Neural cell (in vitro differentiated cells): ENCODE data around the gene GAS7. TPM values are rescaled to one million over a fixed set of nuclear protein-coding genes. Genes with fewer than 3 reads are reported as not detected.

ENCODE experiments used
- H2AFZ ChIP-seq: fragments of 200-600, 300-800 bp; sonication (generic), shearing (Covaris generic); 2 replicates; pipeline ENCODE4 v1.6.0; 2014; ENCODE audit warnings: low read depth, mild to moderate bottlenecking, antibody characterized with exemption, low read length, moderate library complexity
- H3F3A ChIP-seq: fragments of 200-600 bp; shearing (Covaris generic); 2 replicates; pipeline ENCODE4 v1.6.1; 2016; ENCODE audit warnings: mild to moderate bottlenecking, moderate library complexity, mixed read lengths, antibody characterized with exemption, low read length; ENCODE audit not compliant: insufficient read depth, poor library complexity, severe bottlenecking
- H3K27ac ChIP-seq: fragments of 200-600, 300-800 bp; sonication (generic), shearing (Covaris generic); 2 replicates; pipeline ENCODE4 v1.5.1; 2014; ENCODE audit warnings: mild to moderate bottlenecking, low read length, moderate library complexity
- H3K27me3 ChIP-seq: fragments of 300-800, 200-600 bp; sonication (generic), shearing (Covaris generic); 2 replicates; pipeline ENCODE4 v1.6.0; 2014; ENCODE audit warnings: mild to moderate bottlenecking, low read depth, low read length, moderate library complexity; ENCODE audit not compliant: insufficient read depth
- H3K36me3 ChIP-seq: fragments of 300-800, 200-600 bp; sonication (generic), shearing (Covaris generic); 2 replicates; pipeline ENCODE4 v1.5.1; 2014; ENCODE audit warnings: mild to moderate bottlenecking, antibody characterized with exemption, low read length, moderate library complexity; ENCODE audit not compliant: insufficient read depth
- H3K4me2 ChIP-seq: fragments of 300-800, 200-600 bp; sonication (generic), shearing (Covaris generic); 2 replicates; pipeline ENCODE4 v1.6.0; 2014; ENCODE audit warnings: mild to moderate bottlenecking, low read length
- H3K4me3 ChIP-seq: fragments of 300-800, 200-600 bp; sonication (generic), shearing (Covaris generic); 2 replicates; pipeline ENCODE4 v1.5.1; 2014; ENCODE audit warnings: mild to moderate bottlenecking, low read length, moderate library complexity
- H3K79me2 ChIP-seq: fragments of 200-600 bp; shearing (Covaris generic); replicated peaks from 2 replicates; pipeline ENCODE4 v1.6.0; 2014; ENCODE audit warnings: mild to moderate bottlenecking, low read length, moderate library complexity; ENCODE audit not compliant: insufficient read depth
- H3K9ac ChIP-seq: fragments of 300-800, 200-600 bp; sonication (generic), shearing (Covaris generic); 2 replicates; pipeline ENCODE4 v1.6.1; 2016; ENCODE audit warnings: mild to moderate bottlenecking, low read length, mixed read lengths
- H3K9me2 ChIP-seq: fragments of 200-600 bp; shearing (Covaris generic); 2 replicates; pipeline ENCODE4 v1.6.1; 2016; ENCODE audit warnings: mild to moderate bottlenecking, low read length, mixed read lengths; ENCODE audit not compliant: insufficient read depth
- H3K9me3 ChIP-seq: fragments of 200-600, 300-800 bp; sonication (generic), shearing (Covaris generic); 2 replicates; pipeline ENCODE4 v1.6.1; 2016; ENCODE audit warnings: mild to moderate bottlenecking, mixed run types, low read length, moderate library complexity, mixed read lengths
- H4K20me1 ChIP-seq: fragments of 200-600 bp; shearing (Covaris generic); 2 replicates; pipeline ENCODE4 v1.6.1; 2016; ENCODE audit warnings: mild to moderate bottlenecking, mixed run types; ENCODE audit not compliant: insufficient read depth
- CTCF ChIP-seq: fragments of 450-650 bp; IDR thresholded peaks from 2 replicates; pipeline ENCODE4 v1.5.1; 2014; ENCODE audit warnings: antibody characterized with exemption, mild to moderate bottlenecking, moderate library complexity; ENCODE audit not compliant: poor library complexity, severe bottlenecking
- EP300 ChIP-seq: fragments of 450-650 bp; conservative IDR thresholded peaks from 2 replicates; pipeline ENCODE4 v1.6.1; 2014; ENCODE audit warnings: antibody characterized with exemption, mild to moderate bottlenecking, moderate library complexity; ENCODE audit not compliant: poor library complexity, severe bottlenecking
- EZH2 ChIP-seq: fragments of 200-600, 300-800 bp; shearing (Covaris generic), sonication (generic); IDR thresholded peaks from 2 replicates; pipeline ENCODE4 v1.6.1; 2014; ENCODE audit warnings: antibody characterized with exemption, low read length, borderline replicate concordance, mild to moderate bottlenecking; ENCODE audit not compliant: insufficient read depth, poor library complexity, severe bottlenecking
- MXI1 ChIP-seq: fragments of 450-650 bp; conservative IDR thresholded peaks from 2 replicates; pipeline ENCODE4 v1.6.1; 2014; ENCODE audit warnings: antibody characterized with exemption, mild to moderate bottlenecking; ENCODE audit not compliant: poor library complexity, severe bottlenecking
- POLR2AphosphoS5 ChIP-seq: IDR thresholded peaks from 2 replicates; pipeline ENCODE4 v1.6.1; 2012
- RAD21 ChIP-seq: fragments of 450-650 bp; conservative IDR thresholded peaks from 2 replicates; pipeline ENCODE4 v1.6.1; 2014; ENCODE audit warnings: antibody characterized with exemption, mild to moderate bottlenecking, moderate library complexity
- SMC3 ChIP-seq: fragments of 450-650 bp; conservative IDR thresholded peaks from 2 replicates; pipeline ENCODE4 v1.6.1; 2014; ENCODE audit warnings: antibody characterized with exemption, mild to moderate bottlenecking, moderate library complexity; ENCODE audit not compliant: poor library complexity
- TAF1 ChIP-seq: IDR thresholded peaks from 2 replicates; pipeline ENCODE4 v1.6.1; 2012; ENCODE audit warnings: low read depth
- polyA plus RNA-seq: library from polyadenylated mRNA; depleted of rRNA; stranded (reverse); fragments of >200 nt; gene quantifications from 2 replicates; pipeline ENCODE4 v1.2.3, GENCODE V29; 2014
- TF ChIP-seq, protein P1 (sequence below): IDR thresholded peaks from 2 replicates; pipeline ENCODE4 v1.6.1; 2012; ENCODE audit warnings: borderline replicate concordance

The GAS7 gene
- polyA plus RNA-seq, 1 donor from 2014 or later: 23.6 TPM

DNA sequence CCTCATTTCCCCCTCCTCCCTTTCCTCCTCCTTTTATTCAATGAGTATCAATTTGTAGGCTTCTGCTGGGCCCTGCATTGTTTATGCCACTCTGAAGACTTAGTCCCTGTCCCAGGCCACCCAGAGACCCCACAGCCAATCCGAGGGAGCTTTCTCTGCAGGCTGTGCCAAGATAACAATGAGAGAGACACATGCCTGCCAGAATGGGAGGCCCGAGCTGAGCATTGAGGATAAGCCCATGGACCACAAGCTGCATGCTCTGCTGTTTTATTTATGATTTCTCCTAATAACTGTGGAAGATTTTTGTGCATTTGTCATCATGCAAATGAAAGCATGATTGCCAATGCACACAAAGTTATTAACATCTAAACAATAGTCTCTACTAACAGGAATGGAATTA, 296.3 kb downstream of the GAS7 start:
- no peaks in the 10 kb centered on the region for H3K79me2 ChIP-seq
- H3K4me3 ChIP-seq: no peak overlapping the region
- no peaks in the 10 kb centered on the region for H4K20me1 ChIP-seq
- H3K9me3 ChIP-seq: no peaks in the 10 kb centered on the region
- no peaks in the 10 kb centered on the region for H3K27me3 ChIP-seq
- no peaks in the 10 kb centered on the region for H3K36me3 ChIP-seq
- no peak overlapping the region for H3K27ac ChIP-seq
- H2AFZ ChIP-seq: no peak overlapping the region
- no peak overlapping the region for H3K9ac ChIP-seq
- no peak for TF ChIP-seq MXI1
- TF ChIP-seq EZH2: no peak
- TF ChIP-seq POLR2AphosphoS5: no peak
- TF ChIP-seq TAF1: no peak
- TF ChIP-seq CTCF: no peak
- TF ChIP-seq RAD21: no peak
- TF ChIP-seq, protein P1, sequence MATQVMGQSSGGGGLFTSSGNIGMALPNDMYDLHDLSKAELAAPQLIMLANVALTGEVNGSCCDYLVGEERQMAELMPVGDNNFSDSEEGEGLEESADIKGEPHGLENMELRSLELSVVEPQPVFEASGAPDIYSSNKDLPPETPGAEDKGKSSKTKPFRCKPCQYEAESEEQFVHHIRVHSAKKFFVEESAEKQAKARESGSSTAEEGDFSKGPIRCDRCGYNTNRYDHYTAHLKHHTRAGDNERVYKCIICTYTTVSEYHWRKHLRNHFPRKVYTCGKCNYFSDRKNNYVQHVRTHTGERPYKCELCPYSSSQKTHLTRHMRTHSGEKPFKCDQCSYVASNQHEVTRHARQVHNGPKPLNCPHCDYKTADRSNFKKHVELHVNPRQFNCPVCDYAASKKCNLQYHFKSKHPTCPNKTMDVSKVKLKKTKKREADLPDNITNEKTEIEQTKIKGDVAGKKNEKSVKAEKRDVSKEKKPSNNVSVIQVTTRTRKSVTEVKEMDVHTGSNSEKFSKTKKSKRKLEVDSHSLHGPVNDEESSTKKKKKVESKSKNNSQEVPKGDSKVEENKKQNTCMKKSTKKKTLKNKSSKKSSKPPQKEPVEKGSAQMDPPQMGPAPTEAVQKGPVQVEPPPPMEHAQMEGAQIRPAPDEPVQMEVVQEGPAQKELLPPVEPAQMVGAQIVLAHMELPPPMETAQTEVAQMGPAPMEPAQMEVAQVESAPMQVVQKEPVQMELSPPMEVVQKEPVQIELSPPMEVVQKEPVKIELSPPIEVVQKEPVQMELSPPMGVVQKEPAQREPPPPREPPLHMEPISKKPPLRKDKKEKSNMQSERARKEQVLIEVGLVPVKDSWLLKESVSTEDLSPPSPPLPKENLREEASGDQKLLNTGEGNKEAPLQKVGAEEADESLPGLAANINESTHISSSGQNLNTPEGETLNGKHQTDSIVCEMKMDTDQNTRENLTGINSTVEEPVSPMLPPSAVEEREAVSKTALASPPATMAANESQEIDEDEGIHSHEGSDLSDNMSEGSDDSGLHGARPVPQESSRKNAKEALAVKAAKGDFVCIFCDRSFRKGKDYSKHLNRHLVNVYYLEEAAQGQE: no peak
- no peak for TF ChIP-seq SMC3
- no peak for TF ChIP-seq EP300
- H3F3A ChIP-seq: no peaks in the 10 kb centered on the region
- H3K9me2 ChIP-seq: no peaks in the 10 kb centered on the region
- no peak overlapping the region for H3K4me2 ChIP-seq

GRCh38 chr17:9900784-9901183, 297.6 kb downstream of the GAS7 start:
- no peaks in the 10 kb centered on the region for H3F3A ChIP-seq
- no peaks in the 10 kb centered on the region for H3K79me2 ChIP-seq
- no peak overlapping the region for H3K4me2 ChIP-seq
- no peak overlapping the region for H3K27ac ChIP-seq
- H3K9me2 ChIP-seq: no peaks in the 10 kb centered on the region
- H3K27me3 ChIP-seq: no peaks in the 10 kb centered on the region
- no peaks in the 10 kb centered on the region for H3K36me3 ChIP-seq
- H4K20me1 ChIP-seq: no peaks in the 10 kb centered on the region
- no peak overlapping the region for H3K4me3 ChIP-seq
- no peak overlapping the region for H3K9ac ChIP-seq
- no peak overlapping the region for H2AFZ ChIP-seq
- no peaks in the 10 kb centered on the region for H3K9me3 ChIP-seq
- no peak for TF ChIP-seq TAF1
- no peak for TF ChIP-seq POLR2AphosphoS5
- no peak for TF ChIP-seq RAD21
- no peak for TF ChIP-seq MXI1
- TF ChIP-seq, protein P1: no peak
- TF ChIP-seq EP300: no peak
- no peak for TF ChIP-seq CTCF
- no peak for TF ChIP-seq EZH2
- no peak for TF ChIP-seq SMC3
